Spleen (tissue), 7 donors: Measurements from ENCODE around the gene SRP72.

Experiments used
- CTCF ChIP-seq, 11 experiments: fragments of 200-600 bp in 7 of 11; fragments of 450-650 bp in 4 of 11; sonication (generic) in 4 of 11; IDR thresholded peaks in 8 of 11; conservative IDR thresholded peaks in 3 of 11; 1 replicate in 7 of 11; 2 replicates in 4 of 11; pipeline versions ENCODE4 v1.4.0 to v1.8.0; 2016 to 2021; ENCODE audit warnings: antibody characterized with exemption in 11 of 11, inconsistent platforms in 4 of 11, mild to moderate bottlenecking in 1 of 11
- POLR2AphosphoS5 ChIP-seq, 3 donors: sonication (generic); formaldehyde crosslinking; IDR thresholded peaks; one replicate each; pipeline ENCODE4 v1.5.1; 2017; ENCODE audit warnings: antibody characterized with exemption in 3 of 3
- donor health status: DM: no; HTN: no; CAD: no; lungs with moderate emphysema.
- donor health status: DM: no; HTN: no; CAD: no.
- donor health status: DM: no; HTN: no; CAD: no.

GRCh38 chr4:56465599-56466295, 1.7 kb upstream of the SRP72 start:
- TF ChIP-seq CTCF (IDR thresholded peaks at IDR 0.05 in 8 of 11, conservative IDR thresholded peaks at IDR 0.05 in 3 of 11): no peak
- TF ChIP-seq POLR2AphosphoS5 (IDR thresholded peaks at IDR 0.05): no peak
